ENCODE measurements around the gene CSTF2T. TPM values are rescaled to one million over a fixed set of nuclear protein-coding genes. Genes with fewer than 3 reads are reported as not detected.
"Not testable (repeated sequence)": the region's sequence is repeated elsewhere in the genome, so short reads cannot be mapped to it uniquely, and the experiment has no call there.

The CSTF2T gene
- total RNA-seq, 1 donor from 2014 or later: 21.3 TPM

DNA sequence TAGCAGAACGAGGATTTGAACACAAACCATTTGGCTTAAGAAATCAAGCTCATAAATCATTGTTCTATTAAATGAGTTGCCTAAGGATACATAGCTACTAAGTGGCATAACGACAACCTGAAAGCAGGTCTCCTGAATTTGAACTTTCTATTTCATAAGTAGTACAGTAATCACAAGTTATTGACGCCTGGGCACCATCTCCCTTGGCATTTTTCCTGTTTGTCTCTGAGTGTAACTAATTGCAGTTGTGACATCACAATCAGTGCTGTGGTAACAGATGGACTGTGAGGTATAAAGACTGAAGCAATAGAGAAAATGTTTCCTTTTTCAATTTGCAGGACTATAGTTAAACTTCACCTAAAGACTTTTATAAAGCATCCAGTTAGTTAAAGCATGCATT, 6.4 kb upstream of the CSTF2T start:
- intact Hi-C loops (cut with DNase I): no loop called here
- ATAC-seq (no peak), DNase-seq (ENCODE audit: missing footprints) (no peak)

DNA sequence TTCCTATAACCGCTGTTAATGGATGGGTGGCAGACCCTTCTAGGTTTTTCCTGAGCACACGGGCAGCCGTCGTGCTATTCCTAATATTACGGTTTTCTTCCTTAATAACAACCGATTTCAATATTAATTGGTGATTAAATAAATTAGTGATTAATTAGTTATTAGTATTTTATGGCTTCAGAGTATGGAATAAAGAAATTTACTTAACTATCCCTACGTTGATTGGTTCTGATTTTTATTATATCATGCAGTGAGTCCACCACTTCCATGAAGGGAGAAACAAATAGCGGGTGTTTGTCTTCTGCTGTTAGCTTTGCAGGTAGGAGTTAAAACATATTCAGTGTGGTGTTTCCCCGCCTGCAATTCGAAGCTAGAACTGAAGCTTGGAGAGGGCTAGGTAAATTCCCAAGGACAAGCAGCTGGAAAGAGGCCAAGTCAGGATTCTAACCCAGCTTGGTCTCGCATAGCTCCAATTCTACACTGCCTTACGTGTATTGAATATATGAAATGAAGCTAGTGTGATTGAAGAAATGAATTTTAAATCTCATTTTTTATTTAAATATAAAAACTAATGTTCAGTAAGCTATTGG, 928 bp upstream of the CSTF2T start:
- DNase-seq (ENCODE audit: missing footprints) (no peak), ATAC-seq (peak; percentile 8)
- intact Hi-C loops (cut with DNase I): no loop called here

DNA sequence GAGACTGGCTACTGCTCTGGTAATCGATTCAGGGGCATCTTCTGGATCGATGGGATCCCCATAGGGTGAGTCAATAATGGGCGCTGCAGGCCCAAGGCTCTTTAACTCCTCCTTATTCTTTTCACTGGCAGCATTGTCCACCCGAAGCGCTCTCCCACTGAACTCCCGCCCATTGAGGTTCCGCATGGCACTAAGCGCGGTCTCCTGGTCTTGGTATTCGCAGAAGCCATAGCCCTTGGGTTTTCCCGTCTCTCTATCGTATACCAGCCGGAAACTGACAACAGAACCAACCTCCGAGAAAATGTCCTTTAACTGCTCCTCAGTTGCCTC, 285 bp downstream of the CSTF2T start:
- peak; percentile 33 for ATAC-seq
- intact Hi-C loops (cut with DNase I): loop anchor here (10.0 kb wide), 2 partner anchors 274 to 634 kb away; no protein-coding TSS in a partner anchor
- no peak for DNase-seq (ENCODE audit: missing footprints)

DNA sequence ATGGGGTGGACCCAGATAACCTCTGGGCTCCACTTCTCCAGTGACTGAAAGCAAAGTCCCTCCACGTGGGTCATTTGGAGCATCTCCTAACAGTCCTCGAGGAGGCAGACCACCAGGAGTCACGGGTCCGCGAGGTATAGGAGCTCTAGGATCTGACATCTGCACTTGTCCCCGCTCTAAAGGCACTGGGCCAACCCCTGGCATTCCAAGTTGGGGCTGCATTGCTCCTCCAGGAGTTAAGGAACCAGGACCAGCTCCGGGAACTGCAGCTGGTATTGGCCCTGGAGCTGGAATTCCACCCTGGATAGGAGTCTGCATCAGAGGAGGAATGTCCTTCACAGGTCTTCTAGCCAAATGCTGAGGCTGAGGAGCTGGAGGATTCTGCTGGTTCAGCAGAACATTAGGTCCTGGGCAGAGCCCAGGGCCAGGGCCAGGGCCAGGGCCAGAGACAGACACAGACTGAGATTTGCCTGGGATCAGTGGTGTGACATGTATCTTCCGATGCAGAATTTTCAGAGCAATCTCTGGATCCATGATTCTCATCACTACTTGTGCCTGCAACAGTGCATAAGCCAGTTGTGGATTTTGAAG, 827 bp downstream of the CSTF2T start:
- DNase-seq (ENCODE audit: missing footprints): peak; percentile 37
- ATAC-seq: peak; percentile 27

DNA sequence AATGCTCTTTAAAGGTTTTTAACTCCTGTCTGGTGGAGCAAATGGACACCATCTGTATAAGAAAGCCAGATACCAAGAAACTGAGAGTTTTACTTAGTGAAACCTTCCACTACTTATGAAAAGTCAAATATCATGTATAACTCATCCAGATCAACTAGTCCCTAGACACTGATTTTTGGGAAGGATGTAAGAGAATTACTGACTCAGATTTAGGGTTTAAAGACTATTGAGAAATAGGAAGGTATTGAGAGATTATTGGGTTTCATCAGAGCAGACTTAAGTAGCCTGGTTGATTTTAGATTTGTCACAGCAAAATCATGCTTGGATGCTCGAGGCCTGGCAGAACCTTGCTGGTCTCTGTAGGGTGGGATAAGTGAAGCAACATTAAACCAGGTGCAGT, 3.1 kb downstream of the CSTF2T start:
- DNase-seq (ENCODE audit: missing footprints) (no peak), ATAC-seq (no peak)
- intact Hi-C loops (cut with DNase I): loop anchor here (10.0 kb wide), 2 partner anchors 271 to 631 kb away; no protein-coding TSS in a partner anchor

More for the DNA sequence above, 827 bp downstream of the CSTF2T start:
- intact Hi-C loops (cut with DNase I): loop anchor here (10.0 kb wide), 2 partner anchors 274 to 634 kb away; no protein-coding TSS in a partner anchor

DNA sequence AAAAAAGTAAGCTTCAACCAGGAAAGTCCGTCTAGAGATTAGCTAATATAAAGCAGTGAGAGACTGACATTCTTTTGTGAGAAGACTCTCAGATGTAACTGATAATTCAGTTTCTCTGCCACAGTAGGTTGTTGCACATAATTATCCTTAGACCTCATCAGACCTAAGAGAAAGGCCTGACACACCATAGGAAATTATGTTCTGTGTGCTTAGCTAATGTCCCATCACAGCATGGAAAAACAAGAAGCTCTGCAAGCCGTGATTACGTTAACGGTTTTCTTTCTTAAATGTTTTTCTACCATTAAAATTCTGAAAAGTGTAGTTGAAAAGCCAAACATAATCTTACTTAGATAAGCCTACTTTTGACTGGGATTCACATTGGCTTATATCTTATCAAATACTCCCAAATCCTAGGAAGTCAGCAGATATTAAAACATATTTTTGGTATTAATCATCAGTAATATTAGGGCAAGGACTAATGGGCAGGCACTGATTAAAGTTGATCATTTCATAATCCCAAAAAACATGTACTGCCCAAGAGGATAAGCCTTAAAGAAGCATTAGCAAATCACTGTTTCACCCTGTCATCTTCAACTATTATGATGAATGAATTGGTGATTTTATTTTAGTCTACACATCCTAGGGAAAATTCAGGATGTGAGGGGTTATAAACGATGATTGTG, 5.2 kb downstream of the CSTF2T start:
- ATAC-seq (no peak), DNase-seq (ENCODE audit: missing footprints) (no peak)
- intact Hi-C loops (cut with DNase I): loop anchor here (10.0 kb wide), 2 partner anchors 269 to 629 kb away; no protein-coding TSS in a partner anchor

DNA sequence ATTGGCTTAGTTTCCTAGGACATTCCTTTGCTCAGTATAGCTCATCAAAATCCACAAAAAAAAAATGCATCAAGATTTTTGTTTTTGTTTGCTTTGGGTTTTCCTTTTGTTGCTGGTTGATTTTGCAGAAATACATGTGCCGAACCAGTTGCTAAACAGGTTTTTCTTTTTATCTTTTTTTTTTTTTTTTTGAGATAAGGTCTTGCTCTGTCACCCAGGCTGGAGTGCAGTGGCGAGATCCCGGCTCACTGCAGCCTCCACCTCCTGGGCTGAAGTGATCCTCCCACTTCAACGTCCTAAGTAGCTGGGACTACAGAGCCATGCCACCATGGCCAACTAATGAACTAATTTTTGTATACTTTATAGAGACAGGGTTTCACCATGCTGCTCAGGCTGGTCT, 8.3 kb downstream of the CSTF2T start:
- intact Hi-C loops (cut with DNase I): loop anchor here (10.0 kb wide), 2 partner anchors 266 to 626 kb away; no protein-coding TSS in a partner anchor
- no peak for DNase-seq (ENCODE audit: missing footprints)
- ATAC-seq: no peak

DNA sequence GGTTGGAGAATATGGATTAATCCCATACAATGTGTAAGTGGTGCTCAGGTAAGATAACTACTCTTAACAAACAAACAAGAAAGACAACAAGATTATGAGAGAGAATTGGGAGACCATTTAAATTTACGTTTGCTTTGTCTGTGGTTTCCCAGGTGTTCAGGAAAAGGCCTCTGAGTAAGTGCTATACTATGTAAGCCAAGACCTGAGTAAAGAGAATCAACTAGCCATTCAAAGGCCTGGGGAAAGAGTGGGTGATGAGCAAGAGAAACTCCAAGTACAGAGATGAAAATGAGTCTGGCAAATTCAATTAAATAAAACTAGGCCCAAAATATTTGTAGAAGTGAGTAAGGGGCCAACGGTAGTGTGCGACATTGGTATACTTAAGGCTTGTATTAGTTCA, 9.9 kb downstream of the CSTF2T start:
- no peak for ATAC-seq
- DNase-seq (ENCODE audit: missing footprints): no peak
- intact Hi-C loops (cut with DNase I): no loop called here

DNA sequence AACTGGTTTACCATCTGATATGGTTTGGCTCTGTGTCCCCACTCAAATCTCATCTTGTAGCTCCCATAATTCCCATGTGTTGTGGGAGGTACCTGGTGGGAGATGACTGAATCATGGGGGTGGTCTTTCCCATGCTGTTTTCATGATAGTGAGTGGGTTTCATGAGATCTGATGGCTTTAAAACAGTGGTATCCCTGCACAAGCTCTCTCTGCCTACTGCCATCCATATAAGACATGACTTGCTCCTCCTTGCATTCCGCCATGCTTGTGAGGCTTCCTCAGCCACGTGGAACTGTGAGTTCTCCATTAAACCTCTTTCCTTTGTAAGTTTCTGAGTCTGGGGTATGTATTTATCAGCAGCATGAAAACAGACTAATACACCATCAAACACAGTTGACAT, 10.6 kb downstream of the CSTF2T start:
- intact Hi-C loops (cut with DNase I); ATAC-seq; DNase-seq (ENCODE audit: missing footprints): not testable (repeated sequence)

DNA sequence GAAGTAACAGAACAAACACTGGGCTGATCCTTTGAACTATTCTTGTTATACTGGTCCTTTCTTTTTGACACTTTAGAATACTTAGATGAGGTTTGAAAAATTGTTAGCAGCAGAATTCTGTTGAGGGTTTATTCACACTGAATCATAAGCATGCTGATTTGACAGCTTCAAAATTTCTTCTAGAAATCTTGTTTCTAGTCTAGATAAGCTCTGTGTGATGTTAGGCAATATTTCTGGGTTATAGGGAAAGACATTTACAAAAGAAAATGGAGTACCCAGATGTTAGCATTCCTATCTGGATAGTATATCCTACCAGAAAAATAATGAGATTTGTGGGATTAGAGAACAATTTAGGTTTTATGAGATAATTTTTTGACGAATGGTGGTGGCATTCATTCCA, 12.1 kb downstream of the CSTF2T start:
- intact Hi-C loops (cut with DNase I): no loop called here
- DNase-seq (ENCODE audit: missing footprints): no peak
- ATAC-seq: no peak

DNA sequence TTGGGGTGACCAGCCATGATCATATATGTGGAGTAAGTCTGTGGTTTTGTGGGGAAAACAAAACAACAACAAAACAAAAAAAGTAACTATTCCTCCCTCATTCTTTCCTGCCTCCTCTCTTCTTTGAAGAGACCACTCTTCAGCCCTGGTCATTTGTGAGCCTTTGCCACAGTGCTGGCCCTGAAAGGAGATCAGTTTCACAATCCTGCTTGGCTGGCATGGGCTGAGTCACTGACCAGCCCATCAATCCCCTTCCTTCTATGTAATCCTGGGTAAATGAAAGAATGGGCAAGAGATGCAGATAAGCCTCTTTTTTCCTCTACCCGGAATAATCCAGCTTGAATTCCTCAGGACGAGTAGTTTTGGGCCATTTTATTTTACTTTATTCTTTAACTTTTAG, 13.6 kb downstream of the CSTF2T start:
- DNase-seq (ENCODE audit: missing footprints) (no peak), ATAC-seq (no peak)
- intact Hi-C loops (cut with DNase I): no loop called here

DNA sequence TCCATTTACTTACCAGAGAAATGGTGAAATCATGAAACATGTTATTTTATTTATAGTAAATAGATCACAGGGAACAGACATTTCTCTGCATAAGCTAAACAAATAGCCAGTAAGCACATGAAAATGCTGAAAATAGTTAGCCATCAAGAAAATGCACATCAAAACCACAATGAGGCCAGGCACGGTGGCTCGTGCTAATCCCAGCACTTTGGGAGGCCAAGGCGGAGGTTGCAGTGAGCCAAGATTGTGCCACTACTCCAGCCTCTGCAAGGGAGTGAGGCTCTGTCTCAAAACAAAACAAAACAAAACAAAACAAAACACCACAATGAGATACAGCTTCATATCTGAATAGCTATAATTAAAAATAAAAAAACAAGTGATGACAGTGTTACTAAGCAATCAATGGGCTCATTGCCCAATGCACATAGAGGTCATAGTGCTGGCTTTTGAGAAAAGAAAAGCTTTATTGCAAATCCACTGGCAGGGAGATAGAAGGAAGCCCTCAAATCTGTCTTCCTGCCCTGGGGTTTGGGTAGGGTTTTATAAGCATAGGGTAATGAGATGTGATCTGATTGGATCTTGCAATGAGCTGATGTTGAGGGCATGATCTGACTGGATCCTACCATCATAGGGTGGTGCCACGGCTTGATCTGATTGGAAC, 16.2 kb downstream of the CSTF2T start:
- intact Hi-C loops (cut with DNase I): no loop called here
- DNase-seq (ENCODE audit: missing footprints): no peak
- ATAC-seq: peak; percentile 76

DNA sequence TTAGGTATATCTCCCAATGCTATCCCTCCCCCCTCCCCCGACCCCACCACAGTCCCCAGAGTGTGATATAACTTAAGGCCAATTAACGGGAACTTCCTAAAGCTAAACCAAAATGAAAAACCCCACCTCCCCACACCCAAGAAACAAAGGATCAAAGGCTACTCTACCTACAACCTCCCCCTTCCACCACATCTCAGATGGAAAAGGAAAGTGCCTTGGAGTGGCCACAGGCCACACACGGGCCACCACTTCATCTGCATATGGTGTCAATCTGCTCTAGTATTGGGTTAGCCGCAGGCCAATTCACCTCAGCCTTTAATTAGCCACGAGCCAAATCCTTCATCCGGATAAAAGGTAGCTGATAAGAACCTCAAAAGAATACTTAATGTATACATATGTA, 19.6 kb downstream of the CSTF2T start:
- ATAC-seq (no peak), DNase-seq (ENCODE audit: missing footprints) (no peak)
- intact Hi-C loops (cut with DNase I): no loop called here

DNA sequence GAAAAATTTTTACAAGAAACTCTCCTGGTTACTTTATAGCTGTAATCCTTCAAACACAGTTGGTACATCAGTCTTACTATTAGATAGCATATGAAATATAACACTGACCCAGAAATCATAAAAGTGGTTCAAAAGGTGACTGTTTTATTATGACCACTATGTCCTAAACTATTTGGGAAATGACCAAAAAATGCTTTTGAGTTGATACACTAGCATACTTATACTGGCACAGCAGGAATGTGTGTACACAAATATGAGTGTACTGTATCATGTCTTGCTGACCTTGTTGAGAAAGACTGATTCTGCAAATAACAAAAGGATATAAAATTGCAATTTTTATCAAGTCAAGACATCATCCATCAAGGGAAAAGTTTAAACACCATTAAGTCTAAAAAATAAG, 24.3 kb downstream of the CSTF2T start:
- intact Hi-C loops (cut with DNase I): no loop called here
- no peak for ATAC-seq
- DNase-seq (ENCODE audit: missing footprints): no peak

DNA sequence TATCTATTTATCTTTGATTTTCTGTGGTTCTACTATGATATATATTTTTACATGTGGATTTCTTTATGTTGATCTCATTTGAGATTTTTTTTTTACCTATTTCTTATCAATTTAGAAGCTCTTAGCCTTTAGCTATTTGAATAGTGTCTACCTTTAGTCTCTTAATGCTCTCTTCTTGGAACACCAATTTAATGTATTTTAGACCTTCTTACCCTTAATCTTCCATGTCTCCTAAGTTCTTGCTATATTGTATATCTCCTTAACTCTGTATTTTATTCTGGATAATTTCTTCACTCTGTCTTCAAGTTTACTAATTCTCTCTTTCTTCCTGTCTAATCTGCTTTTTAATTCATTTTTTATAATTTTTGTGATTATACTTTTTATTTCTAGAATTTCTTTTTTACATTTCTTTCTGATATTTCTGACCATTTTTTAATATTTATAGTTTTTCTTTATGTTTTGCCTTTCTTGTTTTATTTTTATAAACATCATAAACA, 27.3 kb downstream of the CSTF2T start:
- ATAC-seq (no peak), DNase-seq (ENCODE audit: missing footprints) (no peak)
- intact Hi-C loops (cut with DNase I): no loop called here

DNA sequence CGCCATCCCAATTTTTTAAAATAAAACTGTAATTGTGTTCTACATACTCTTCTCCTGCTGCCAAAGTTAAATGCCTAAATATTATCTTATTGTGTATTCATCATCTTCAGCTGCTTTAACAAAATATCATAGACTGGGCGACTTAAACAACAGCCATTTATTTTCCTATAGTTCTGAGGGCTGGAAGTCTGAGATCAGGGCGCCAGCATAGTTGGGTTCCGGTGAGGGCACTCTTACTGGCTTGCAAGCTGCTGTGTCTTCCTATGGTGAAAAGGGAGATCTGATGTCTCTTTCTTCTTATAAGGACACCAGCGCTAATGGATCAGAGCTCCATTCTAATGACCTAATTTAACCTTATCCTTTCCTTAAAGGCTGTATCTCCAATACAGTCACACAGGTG, 30.4 kb downstream of the CSTF2T start:
- ATAC-seq (no peak), DNase-seq (ENCODE audit: missing footprints) (no peak)
- intact Hi-C loops (cut with DNase I): no loop called here

DNA sequence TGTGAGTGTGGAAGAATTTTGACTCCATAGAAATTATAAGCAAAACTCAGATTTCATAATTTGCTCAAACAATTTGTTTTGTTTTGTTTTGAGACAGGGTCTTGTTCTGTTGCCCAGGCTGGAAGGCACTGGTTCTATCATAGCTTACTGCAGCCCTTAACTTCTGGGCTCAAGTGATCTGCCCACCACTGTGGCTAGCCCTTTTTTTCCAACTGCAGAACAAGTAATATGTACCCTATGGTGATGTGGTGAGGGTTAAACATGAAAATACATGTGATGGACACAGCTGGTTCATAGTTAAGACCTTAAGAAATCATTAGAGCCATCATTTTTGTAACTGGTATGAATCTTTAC, 31.1 kb downstream of the CSTF2T start:
- intact Hi-C loops (cut with DNase I): no loop called here
- no peak for ATAC-seq
- no peak for DNase-seq (ENCODE audit: missing footprints)

DNA sequence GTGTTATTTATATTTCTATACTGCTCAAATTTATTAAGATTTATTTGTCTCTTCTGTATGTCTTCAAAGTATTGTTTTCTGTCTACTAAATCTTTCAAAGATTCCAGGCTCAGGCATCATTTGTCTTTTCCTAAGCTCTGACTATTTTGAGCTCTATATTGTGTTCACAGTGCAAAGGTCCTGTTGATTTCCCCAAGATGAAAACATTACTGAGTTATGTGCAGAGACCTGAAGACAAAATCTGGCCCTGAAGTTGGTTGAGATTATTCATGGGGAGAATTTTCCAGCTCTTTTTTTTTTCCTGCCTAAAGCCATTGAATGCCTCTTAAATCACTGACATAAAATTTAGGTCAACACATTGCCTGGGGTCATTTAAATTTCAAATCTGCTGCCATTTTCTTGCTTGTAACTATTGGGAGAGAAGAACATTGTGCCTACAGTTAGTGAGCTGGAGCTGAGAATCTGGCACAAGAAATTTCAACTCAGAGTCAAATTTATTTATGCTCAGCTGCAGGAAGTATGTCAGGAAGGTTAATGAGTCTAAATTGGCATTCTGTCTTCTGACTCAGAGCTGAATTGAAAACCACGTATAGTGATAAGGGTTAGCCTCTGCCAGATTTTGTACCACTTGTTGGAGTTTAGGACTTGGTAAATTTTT, 31.6 kb downstream of the CSTF2T start:
- intact Hi-C loops (cut with DNase I): no loop called here
- no peak for ATAC-seq

DNA sequence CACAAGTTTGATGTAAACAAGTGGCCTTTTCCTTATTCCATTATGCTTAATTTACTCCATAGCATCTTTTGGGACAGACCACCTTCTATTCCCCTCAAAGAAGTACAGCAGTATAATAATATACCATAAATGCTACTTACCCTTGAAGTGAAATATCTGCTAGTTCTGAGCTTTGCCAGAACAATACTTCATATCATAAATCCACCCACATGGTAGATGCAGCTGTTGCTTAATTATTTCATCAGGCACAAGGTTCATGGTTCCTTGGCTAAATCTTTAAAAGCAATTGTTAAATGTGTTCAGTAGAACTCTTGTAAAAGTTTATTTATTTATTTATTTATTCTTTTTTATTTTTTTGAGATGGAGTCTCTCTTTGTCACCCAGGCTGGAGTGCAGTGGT, 32.9 kb downstream of the CSTF2T start:
- intact Hi-C loops (cut with DNase I): no loop called here
- no peak for ATAC-seq
- DNase-seq (ENCODE audit: missing footprints): no peak

More for the DNA sequence above, 31.6 kb downstream of the CSTF2T start:
- DNase-seq (ENCODE audit: missing footprints): no peak

Data from Right ventricle myocardium inferior (tissue), 1 donor.